NK-92 treated with Interleukin-12 subunit alpha and Interleukin-12 subunit beta, amount 100 ng/mL, for 24 hours (cell line): ENCODE results near the gene TRPM5.

Source experiments
- DNase-seq: peaks from one replicate; lab custom pipeline; 2025; lab: John Stamatoyannopoulos, UW

Gene TRPM5

DNA sequence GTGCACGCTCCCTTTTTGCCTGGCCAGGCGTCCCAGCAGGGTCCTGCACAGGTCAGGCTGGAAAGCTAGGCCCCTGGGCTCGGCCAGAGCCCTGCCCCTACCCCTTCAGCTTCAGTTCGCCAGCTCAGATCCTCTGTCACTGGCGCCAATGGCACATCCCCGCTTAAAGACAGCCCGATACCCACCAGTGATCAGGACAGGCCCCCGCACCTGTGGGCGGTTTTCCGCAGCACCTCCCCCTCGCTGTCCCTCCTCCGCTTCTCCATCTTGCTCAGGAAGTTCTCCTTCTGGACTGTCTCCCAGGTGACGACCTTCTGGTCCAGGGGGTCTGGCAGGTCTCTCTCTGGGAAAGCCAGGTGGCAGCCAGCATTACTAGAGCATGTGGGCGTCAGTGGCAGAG is 37.9 kb downstream of the TRPM5 start:
- DNase-seq: no peak

- no peak for DNase-seq
These were observed 39.5 kb downstream of the TRPM5 start for GRCh38 chr11:2404735-2405196.

GRCh38 chr11:2402890-2403645 is 41.2 kb downstream of the TRPM5 start:
- no peak for DNase-seq

DNA sequence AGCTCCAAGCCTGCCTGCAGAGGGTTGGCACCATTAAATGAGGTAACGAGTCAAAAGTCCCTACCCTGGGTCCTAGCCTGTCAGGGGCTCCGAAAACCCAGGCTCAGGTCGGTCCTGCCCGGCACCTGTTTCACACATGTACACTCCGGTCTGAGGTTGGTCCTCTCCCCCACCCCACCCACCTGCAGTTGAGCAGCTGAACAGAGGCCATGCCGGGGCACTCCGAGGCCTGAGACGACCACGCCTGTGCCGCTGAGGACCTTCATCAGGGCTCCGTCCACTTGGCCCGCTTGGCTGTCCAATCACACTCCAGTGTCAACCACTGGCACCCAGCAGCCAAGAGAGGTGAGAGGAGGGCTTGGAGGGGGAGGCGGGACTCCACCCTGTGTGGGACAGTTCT is 42.2 kb downstream of the TRPM5 start:
- DNase-seq: no peak

DNA sequence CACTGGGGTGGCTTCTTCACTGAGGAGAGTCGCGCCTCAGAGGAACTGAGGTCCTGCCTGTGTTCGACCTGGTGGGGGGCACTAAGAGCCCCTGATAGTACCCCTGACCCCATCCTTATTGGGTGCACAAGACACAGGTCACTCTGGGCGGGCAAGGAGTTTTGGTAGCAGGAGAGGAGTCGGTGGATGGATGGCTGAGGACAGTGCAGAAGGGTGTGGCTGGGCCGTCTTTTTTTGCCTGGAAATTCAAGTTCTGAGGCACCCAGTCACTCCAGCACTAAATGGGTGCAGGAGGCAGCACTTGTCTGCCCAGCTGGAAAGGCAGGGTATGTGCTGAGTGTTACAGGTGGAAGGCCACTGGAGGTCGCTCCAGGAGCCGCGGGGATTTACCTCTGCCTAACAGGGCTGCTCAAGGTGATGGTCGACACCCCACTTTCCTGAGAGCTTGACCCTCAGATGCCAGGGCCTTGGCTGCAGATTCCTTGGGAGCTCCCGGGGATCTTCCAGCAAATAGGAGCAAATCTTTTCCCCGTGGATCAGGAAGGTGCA is 42.8 kb downstream of the TRPM5 start:
- no peak for DNase-seq

GRCh38 chr11:2400762-2401435 is 43.4 kb downstream of the TRPM5 start:
- no peak for DNase-seq

DNA sequence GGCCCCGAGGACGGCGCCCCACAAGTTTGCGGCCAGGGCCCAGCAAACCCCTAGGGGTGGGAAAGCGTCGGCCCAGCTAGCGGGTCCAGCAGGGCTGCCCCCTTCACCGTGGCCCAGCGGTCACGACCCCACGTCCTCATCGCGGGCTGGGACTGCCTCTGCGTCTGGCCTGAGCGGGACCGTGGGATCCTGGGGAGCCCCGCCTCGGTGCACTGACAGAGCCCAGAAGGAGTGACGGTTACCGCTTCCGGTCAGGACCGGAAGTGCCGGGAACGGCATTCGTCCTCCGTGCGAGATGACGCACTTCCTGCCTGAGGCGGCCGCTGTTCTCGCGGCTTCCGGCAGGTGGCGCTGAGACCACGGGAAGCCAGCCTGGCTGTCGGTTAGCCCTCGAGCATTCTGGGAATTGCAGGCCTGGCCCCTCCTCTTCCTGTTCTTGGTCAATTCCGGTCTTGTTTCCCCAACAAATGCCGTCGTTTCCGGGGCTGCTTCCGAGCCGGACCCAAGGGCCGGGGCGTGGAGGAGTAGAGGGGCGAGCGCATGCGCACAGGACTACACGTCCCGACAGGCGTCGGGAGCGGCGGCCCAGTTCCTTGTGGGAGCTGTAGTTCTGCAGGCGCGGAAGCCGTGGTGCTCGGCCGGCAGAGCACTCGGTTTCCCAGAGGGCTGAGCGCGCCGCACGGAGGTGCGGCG is 44.1 kb downstream of the TRPM5 start, which contains the start of gene TSSC4:
TSSC4 (plus strand) TSS at position 682 of the 693 bp plus-strand sequence. CDS start 1,884 bp downstream, outside the sequence.
- peak; percentile 99 for DNase-seq

DNA sequence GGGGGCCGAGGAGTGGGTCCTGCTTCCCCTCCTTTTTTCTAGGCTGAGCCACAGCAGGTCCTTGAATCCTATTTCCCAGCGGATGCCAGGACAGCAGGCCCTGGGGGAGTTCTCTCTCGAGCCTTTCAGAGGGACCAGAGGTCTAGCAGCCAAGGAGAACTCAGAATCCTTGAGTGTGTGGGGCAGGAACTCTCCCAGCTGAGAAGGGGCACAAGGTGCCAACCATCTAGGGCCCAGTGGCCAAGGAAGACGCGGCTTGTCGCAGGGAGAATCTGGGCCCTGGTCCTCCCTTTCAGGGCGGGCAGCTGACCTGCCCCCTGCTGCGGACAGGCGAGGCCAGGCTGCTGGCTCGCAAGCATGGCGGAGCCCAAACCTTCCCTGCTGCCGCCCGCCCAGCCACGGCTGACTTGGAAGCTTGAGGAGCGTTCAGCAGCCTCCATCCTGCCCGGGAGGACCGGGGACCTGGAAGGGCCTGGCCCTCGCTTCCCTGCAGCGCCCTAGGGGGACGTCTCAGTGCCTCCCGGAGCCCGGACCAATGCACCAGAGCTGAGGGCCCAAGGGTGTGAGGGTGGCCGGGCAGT is 44.7 kb downstream of the TRPM5 start:
- no peak for DNase-seq

DNA sequence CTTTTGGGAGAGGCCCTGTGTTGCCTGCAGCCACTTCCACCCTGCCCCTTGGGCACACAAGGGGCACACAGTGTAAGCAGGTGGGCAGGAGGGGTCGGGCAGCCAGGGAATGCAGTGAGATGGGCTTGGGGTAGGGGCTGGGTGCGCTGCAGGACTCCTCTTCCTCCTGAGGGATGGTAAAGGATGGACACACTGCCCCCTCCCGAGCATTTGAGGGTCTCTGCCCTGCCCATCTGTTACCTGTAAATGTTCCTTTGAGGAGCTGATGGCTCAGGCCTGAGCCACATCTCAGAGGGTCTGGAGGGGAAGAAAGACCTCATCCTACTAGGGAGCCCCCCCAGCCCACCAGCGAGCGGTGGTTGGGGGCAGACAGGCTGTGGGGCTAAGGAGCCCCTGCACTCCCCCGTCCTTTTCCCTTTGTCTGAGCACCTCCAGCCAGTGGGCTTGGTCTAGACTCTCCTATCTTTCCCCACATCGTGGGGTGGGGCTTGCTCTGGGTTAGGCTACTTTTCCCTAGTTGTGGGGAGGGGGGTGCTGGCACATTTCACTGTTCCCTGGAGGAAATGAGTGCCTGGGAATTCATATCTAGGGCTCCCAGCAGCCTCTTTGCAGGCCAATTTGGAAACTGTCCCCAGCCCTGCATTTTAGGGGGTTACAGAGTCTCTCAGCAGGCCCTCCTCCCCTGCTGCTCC is 45.5 kb downstream of the TRPM5 start:
- DNase-seq: no peak

- DNase-seq: no peak
These were observed 47.3 kb downstream of the TRPM5 start for GRCh38 chr11:2397005-2397404.

- DNase-seq: no peak
These were observed 47.8 kb downstream of the TRPM5 start for GRCh38 chr11:2396471-2396870.

GRCh38 chr11:2395856-2396255 is 48.5 kb downstream of the TRPM5 start:
- DNase-seq: no peak

DNA sequence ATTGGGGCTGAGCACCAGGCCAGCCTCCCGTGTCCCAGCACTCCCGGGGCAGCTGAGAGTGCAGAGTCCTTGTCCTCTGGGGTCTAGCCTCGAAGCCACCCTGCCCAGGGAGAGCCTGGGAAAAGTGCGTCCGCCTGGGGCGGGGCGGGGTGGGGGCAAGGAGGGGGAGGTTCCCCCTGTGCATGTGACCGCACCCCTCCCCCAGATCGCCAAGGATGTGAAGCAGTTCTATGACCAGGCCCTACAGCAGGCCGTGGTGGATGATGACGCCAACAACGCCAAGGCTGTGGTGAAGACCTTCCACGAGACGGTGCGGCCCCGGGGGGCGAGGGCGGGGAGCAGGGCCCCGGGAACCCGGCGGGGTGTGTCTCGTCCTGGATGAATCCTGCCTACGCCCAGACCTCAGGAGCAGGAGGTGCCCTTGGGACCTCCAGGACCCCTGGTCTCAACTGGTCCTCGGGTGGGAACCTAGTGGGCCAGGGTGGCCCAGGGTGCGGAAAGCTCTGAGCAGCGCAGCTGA is 49.0 kb downstream of the TRPM5 start:
- DNase-seq: no peak

- DNase-seq: no peak
These were observed 49.6 kb downstream of the TRPM5 start for GRCh38 chr11:2394818-2395105.
